ENCODE measurements around the gene EFHD2. TPM values are rescaled to one million over a fixed set of nuclear protein-coding genes. Genes with fewer than 3 reads are reported as not detected.
"Not testable (repeated sequence)": the region's sequence is repeated elsewhere in the genome, so short reads cannot be mapped to it uniquely, and the experiment has no call there.

EFHD2 gene
- polyA plus RNA-seq, 3 donors: 314 to 329 (median 323) TPM

DNA sequence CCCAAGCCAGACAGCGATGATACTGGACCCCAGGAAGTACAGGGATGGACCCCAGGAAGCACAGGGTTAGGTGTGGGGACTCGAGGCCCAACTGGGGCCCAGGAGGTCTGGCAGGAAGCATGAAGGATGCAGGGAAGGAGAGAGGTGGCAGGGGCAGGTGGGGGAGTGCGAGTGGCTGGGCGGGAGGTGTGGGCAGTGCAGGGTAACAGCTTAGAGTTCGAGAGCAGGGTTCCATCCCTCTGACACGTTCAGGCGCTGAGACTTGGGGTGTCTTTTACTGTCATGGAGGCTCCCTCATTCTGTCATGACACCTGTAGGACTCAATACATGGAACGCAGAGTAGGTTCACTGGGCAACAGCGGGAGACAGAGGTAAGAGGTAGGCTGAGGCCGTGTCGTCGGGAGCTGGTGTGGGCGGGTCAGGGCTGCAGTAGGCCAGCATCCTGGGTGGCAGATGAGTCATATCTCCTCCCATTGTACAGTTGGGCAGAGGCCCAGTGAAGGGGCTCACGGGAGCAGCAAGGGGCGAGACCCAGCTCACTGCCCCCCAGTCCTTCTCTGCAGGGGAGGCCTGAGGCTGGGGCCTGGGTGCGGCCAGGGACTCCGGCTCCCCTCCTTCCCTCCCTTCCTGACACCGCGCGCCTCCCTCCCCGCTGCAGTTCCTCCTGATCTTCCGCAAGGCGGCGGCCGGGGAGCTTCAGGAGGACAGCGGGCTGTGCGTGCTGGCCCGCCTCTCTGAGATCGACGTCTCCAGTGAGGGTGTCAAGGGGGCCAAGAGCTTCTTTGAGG, 17.0 kb downstream of the EFHD2 start:
- H3K36me3 ChIP-seq (replicated peaks in 1 of 2; ENCODE audit: control insufficient read depth in 1 of 2, insufficient read depth in 2 of 2, low read length in 2 of 2): peaks cover 75 to 90% of the 10 kb centered on the region in 2 donors
- peaks cover 100% of the 10 kb centered on the region for H4K20me1 ChIP-seq (ENCODE audit: insufficient read depth, low read length)
- no peaks in the 10 kb centered on the region for H3K9me3 ChIP-seq (replicated peaks in 1 of 2; ENCODE audit: control insufficient read depth in 1 of 2, insufficient read depth in 1 of 2, low read length in 2 of 2)
- H3K27me3 Mint-ChIP-seq (ENCODE audit: low read depth in 3 of 3): peaks cover 0 to 1% (median 0%) of the 10 kb centered on the region in 3 donors
- H3K4me1 Mint-ChIP-seq: peaks cover 56% of the 10 kb centered on the region
- DNase-seq: no peak
- no peak overlapping the region for H3K4me2 ChIP-seq (replicated peaks; ENCODE audit: extremely low read depth, low read length, poor library complexity, severe bottlenecking)
- no peak overlapping the region for H3K4me3 Mint-ChIP-seq
- no peak overlapping the region for H3K9ac ChIP-seq (ENCODE audit: insufficient read depth, low read length, poor library complexity, severe bottlenecking)
- no peak overlapping the region for H2AFZ ChIP-seq (ENCODE audit: insufficient read depth, low read depth, low read length, poor library complexity, severe bottlenecking)
- H3K27me3 ChIP-seq (ENCODE audit: control insufficient read depth in 2 of 2, insufficient read depth in 2 of 2, low read length in 2 of 2): no peaks in the 10 kb centered on the region
- TF ChIP-seq, protein P1, sequence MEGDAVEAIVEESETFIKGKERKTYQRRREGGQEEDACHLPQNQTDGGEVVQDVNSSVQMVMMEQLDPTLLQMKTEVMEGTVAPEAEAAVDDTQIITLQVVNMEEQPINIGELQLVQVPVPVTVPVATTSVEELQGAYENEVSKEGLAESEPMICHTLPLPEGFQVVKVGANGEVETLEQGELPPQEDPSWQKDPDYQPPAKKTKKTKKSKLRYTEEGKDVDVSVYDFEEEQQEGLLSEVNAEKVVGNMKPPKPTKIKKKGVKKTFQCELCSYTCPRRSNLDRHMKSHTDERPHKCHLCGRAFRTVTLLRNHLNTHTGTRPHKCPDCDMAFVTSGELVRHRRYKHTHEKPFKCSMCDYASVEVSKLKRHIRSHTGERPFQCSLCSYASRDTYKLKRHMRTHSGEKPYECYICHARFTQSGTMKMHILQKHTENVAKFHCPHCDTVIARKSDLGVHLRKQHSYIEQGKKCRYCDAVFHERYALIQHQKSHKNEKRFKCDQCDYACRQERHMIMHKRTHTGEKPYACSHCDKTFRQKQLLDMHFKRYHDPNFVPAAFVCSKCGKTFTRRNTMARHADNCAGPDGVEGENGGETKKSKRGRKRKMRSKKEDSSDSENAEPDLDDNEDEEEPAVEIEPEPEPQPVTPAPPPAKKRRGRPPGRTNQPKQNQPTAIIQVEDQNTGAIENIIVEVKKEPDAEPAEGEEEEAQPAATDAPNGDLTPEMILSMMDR (IDR thresholded peaks at IDR 0.05): no peak
- H3K79me2 ChIP-seq (ENCODE audit: insufficient read depth, low read length): peaks cover 69% of the 10 kb centered on the region
- peak overlapping the region; percentile 86 to 97 (median 89) for H3K27ac Mint-ChIP-seq
- peak overlapping the region; percentile 26 to 84 for H3K27ac ChIP-seq (ENCODE audit: low read depth in 1 of 2, low read length in 2 of 2)
- intact Hi-C loops (cut with micrococcal nuclease): no loop called here
- no peak overlapping the region for H3K4me3 ChIP-seq (replicated peaks in 1 of 3; ENCODE audit: low read depth in 2 of 3, low read length in 3 of 3)
- H3K4me1 ChIP-seq (ENCODE audit: control insufficient read depth in 1 of 2, insufficient read depth in 2 of 2, low read length in 2 of 2): peaks cover 26 to 86% of the 10 kb centered on the region in 2 donors
- 82% methylated on average over 15 of the region's 30 CpGs for WGBS (ENCODE audit: insufficient coverage)
- H3K9me3 Mint-ChIP-seq: peaks cover 0 to 2% (median 0%) of the 10 kb centered on the region in 7 donors
- peaks cover 63 to 95% of the 10 kb centered on the region in 2 donors for H3K36me3 Mint-ChIP-seq

DNA sequence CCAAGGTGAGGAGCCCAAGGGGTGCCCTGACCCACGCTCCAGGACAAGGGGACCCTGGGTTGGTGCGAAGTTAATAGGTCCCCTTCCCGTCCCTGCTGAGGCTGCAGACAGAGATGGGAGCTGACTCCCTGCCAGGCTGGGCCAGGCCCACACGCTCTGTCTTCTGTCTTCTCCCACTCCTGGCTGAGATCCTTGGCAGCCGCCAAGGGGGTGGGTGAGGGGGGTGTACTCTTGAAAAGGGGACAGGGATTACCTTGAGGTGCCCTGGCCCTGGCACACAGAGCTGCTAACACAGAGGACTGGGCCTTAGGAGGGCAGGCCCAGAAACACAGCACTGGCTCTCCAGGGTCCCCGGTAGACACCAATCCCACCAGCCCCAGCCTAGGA, 17.6 kb downstream of the EFHD2 start:
- intact Hi-C loops (cut with micrococcal nuclease): no loop called here
- H2AFZ ChIP-seq (ENCODE audit: insufficient read depth, low read depth, low read length, poor library complexity, severe bottlenecking): no peak overlapping the region
- no peak overlapping the region for H3K9ac ChIP-seq (ENCODE audit: insufficient read depth, low read length, poor library complexity, severe bottlenecking)
- Mint-ChIP-seq H3K9me3 (peaks cover 0 to 2% (median 0%) of the 10 kb centered on the region in 7 donors), H3K27me3 (ENCODE audit: low read depth in 3 of 3) (no peaks in the 10 kb centered on the region), H3K4me3 (no peak overlapping the region), H3K27ac (peak overlapping the region; percentile 80 to 97 (median 89)), H3K4me1 (peaks cover 54% of the 10 kb centered on the region), H3K36me3 (peaks cover 64 to 94% of the 10 kb centered on the region in 2 donors)
- H3K4me1 ChIP-seq (ENCODE audit: control insufficient read depth in 1 of 2, insufficient read depth in 2 of 2, low read length in 2 of 2): peaks cover 24 to 86% of the 10 kb centered on the region in 2 donors
- H3K4me2 ChIP-seq (replicated peaks; ENCODE audit: extremely low read depth, low read length, poor library complexity, severe bottlenecking): no peak overlapping the region
- H3K27ac ChIP-seq (ENCODE audit: low read depth in 1 of 2, low read length in 2 of 2): peak overlapping the region; percentile 20 to 84
- H3K36me3 ChIP-seq (replicated peaks in 1 of 2; ENCODE audit: control insufficient read depth in 1 of 2, insufficient read depth in 2 of 2, low read length in 2 of 2): peaks cover 75 to 89% of the 10 kb centered on the region in 2 donors
- H3K4me3 ChIP-seq (replicated peaks in 1 of 3; ENCODE audit: low read depth in 2 of 3, low read length in 3 of 3): no peak overlapping the region
- peaks cover 100% of the 10 kb centered on the region for H4K20me1 ChIP-seq (ENCODE audit: insufficient read depth, low read length)
- WGBS (ENCODE audit: insufficient coverage): 94% methylated on average over 5 of the region's 6 CpGs
- H3K79me2 ChIP-seq (ENCODE audit: insufficient read depth, low read length): peaks cover 63% of the 10 kb centered on the region
- DNase-seq: no peak
- no peaks in the 10 kb centered on the region for H3K27me3 ChIP-seq (ENCODE audit: control insufficient read depth in 2 of 2, insufficient read depth in 2 of 2, low read length in 2 of 2)
- no peaks in the 10 kb centered on the region for H3K9me3 ChIP-seq (replicated peaks in 1 of 2; ENCODE audit: control insufficient read depth in 1 of 2, insufficient read depth in 1 of 2, low read length in 2 of 2)
- TF ChIP-seq, protein P1 (IDR thresholded peaks at IDR 0.05): no peak

DNA sequence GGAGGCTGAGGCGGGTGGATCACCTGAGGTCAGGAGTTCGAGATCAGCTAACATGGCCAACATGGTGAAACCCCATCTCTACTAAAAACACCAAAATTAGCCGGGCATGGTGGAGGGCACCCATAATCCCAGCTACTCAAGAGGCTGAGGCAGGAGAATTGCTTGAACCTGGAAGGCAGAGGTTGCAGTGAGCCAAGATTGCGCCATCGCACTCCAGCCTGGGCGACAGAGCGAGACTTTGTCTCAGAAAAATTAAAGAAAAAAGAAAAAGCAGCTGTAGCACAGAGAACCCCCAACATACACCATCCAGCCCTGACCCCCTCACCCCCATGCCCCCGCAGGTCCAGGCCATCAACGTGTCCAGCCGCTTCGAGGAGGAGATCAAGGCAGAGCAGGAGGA, 18.6 kb downstream of the EFHD2 start:
- DNase-seq; H3K27me3 ChIP-seq (ENCODE audit: control insufficient read depth in 2 of 2, insufficient read depth in 2 of 2, low read length in 2 of 2); H3K27me3 Mint-ChIP-seq (ENCODE audit: low read depth in 3 of 3); intact Hi-C loops (cut with micrococcal nuclease); H3K4me3 Mint-ChIP-seq; H2AFZ ChIP-seq (ENCODE audit: insufficient read depth, low read depth, low read length, poor library complexity, severe bottlenecking); H3K9me3 Mint-ChIP-seq; H3K9me3 ChIP-seq (replicated peaks in 1 of 2; ENCODE audit: control insufficient read depth in 1 of 2, insufficient read depth in 1 of 2, low read length in 2 of 2); H3K4me2 ChIP-seq (replicated peaks; ENCODE audit: extremely low read depth, low read length, poor library complexity, severe bottlenecking); H3K9ac ChIP-seq (ENCODE audit: insufficient read depth, low read length, poor library complexity, severe bottlenecking); H3K4me3 ChIP-seq (replicated peaks in 1 of 3; ENCODE audit: low read depth in 2 of 3, low read length in 3 of 3): not testable (repeated sequence)
- peak overlapping the region; percentile 76 to 84 for H3K27ac ChIP-seq (ENCODE audit: low read depth in 1 of 2, low read length in 2 of 2)
- H3K36me3 ChIP-seq (replicated peaks in 1 of 2; ENCODE audit: control insufficient read depth in 1 of 2, insufficient read depth in 2 of 2, low read length in 2 of 2): peaks cover 70 to 83% of the 10 kb centered on the region in 2 donors
- peaks cover 100% of the 10 kb centered on the region for H4K20me1 ChIP-seq (ENCODE audit: insufficient read depth, low read length)
- H3K4me1 ChIP-seq (ENCODE audit: control insufficient read depth in 1 of 2, insufficient read depth in 2 of 2, low read length in 2 of 2): peaks cover 18 to 81% of the 10 kb centered on the region in 2 donors
- Mint-ChIP-seq H3K36me3 (peaks cover 66 to 90% of the 10 kb centered on the region in 2 donors), H3K27ac (peak overlapping the region; percentile 80 to 97 (median 87)), H3K4me1 (peaks cover 59% of the 10 kb centered on the region)
- H3K79me2 ChIP-seq (ENCODE audit: insufficient read depth, low read length): peaks cover 53% of the 10 kb centered on the region
- 100% methylated on average over 2 of the region's 11 CpGs for WGBS (ENCODE audit: insufficient coverage)
